ENCODE measurements around the gene GPR107.

Gene GPR107

GRCh38 chr9:130049431-130050210, 4.1 kb upstream of the GPR107 start:
- no peak for DNase-seq (ENCODE audit: low read depth)
- no peak for TF ChIP-seq CTCF (IDR thresholded peaks at IDR 0.05; ENCODE audit: control insufficient read depth, extremely low read depth, insufficient read depth)
- no peak overlapping the region for H3K4me3 ChIP-seq (ENCODE audit: low read depth, low read length)

GRCh38 chr9:130050462-130050861, 3.2 kb upstream of the GPR107 start:
- DNase-seq (ENCODE audit: low read depth), result no peak
- no peak overlapping the region for H3K4me3 ChIP-seq (ENCODE audit: low read depth, low read length)
- no peak for TF ChIP-seq CTCF (IDR thresholded peaks at IDR 0.05; ENCODE audit: control insufficient read depth, extremely low read depth, insufficient read depth)

GRCh38 chr9:130051855-130052254, 1.9 kb upstream of the GPR107 start:
- H3K4me3 ChIP-seq (ENCODE audit: low read depth, low read length), result peak overlapping the region; percentile 92
- no peak for TF ChIP-seq CTCF (IDR thresholded peaks at IDR 0.05; ENCODE audit: control insufficient read depth, extremely low read depth, insufficient read depth)
- peak; percentile 94 for DNase-seq (ENCODE audit: low read depth)

GRCh38 chr9:130053109-130053503, 600 bp upstream of the GPR107 start:
- TF ChIP-seq CTCF (IDR thresholded peaks at IDR 0.05; ENCODE audit: control insufficient read depth, extremely low read depth, insufficient read depth), result no peak
- H3K4me3 ChIP-seq (ENCODE audit: low read depth, low read length), result peak overlapping the region; percentile 92
- DNase-seq (ENCODE audit: low read depth), result no peak

GRCh38 chr9:130054325-130054786, 650 bp downstream of the GPR107 start:
- H3K4me3 ChIP-seq (ENCODE audit: low read depth, low read length), result peak overlapping the region; percentile 92
- no peak for DNase-seq (ENCODE audit: low read depth)
- no peak for TF ChIP-seq CTCF (IDR thresholded peaks at IDR 0.05; ENCODE audit: control insufficient read depth, extremely low read depth, insufficient read depth)

GRCh38 chr9:130054820-130055219, 1.1 kb downstream of the GPR107 start:
- peak overlapping the region; percentile 92 for H3K4me3 ChIP-seq (ENCODE audit: low read depth, low read length)
- TF ChIP-seq CTCF (IDR thresholded peaks at IDR 0.05; ENCODE audit: control insufficient read depth, extremely low read depth, insufficient read depth), result no peak
- DNase-seq (ENCODE audit: low read depth), result no peak

- H3K4me3 ChIP-seq (ENCODE audit: low read depth, low read length), result no peak overlapping the region
- TF ChIP-seq CTCF (IDR thresholded peaks at IDR 0.05; ENCODE audit: control insufficient read depth, extremely low read depth, insufficient read depth), result no peak
- no peak for DNase-seq (ENCODE audit: low read depth)
Observed at GRCh38 chr9:130058154-130058553, 4.4 kb downstream of the GPR107 start.
